HL-60 (cell line): ENCODE data around the gene GNAL.

ENCODE experiments used
- DNase-seq, 2 experiments: peaks; one replicate each; pipeline ENCODE4 v3.0.0-alpha.2; 2010 to 2020; ENCODE audit warnings: low read depth in 1 of 2, low spot score in 1 of 2
- H3K27ac ChIP-seq: fragments of 250-450 bp; sonication (Bioruptor Pico); replicated peaks from 2 replicates; pipeline ENCODE4 v1.5.1; 2020; ENCODE audit warnings: mild to moderate bottlenecking, moderate library complexity
- H3K27me3 ChIP-seq: fragments of 250-450 bp; sonication (Bioruptor Pico); 2 replicates; pipeline ENCODE4 v1.5.1; 2021; ENCODE audit warnings: mild to moderate bottlenecking, moderate library complexity; ENCODE audit not compliant: insufficient read depth, poor library complexity, severe bottlenecking
- H3K4me3 ChIP-seq: replicated peaks from 2 replicates; pipeline ENCODE4 v1.5.1; 2011; ENCODE audit warnings: mild to moderate bottlenecking, control low read depth, low read length; ENCODE audit not compliant: insufficient read depth
- CTCF ChIP-seq: IDR thresholded peaks from one replicate; pipeline ENCODE4 v1.5.1; 2011; ENCODE audit warnings: low read length, control low read depth, inconsistent platforms; ENCODE audit not compliant: insufficient read depth
- GABPA ChIP-seq: IDR thresholded peaks from 2 replicates; pipeline ENCODE4 v1.6.1; 2012; ENCODE audit warnings: low read depth
- POLR2AphosphoS5 ChIP-seq: IDR thresholded peaks from 2 replicates; pipeline ENCODE4 v1.6.1; 2012; ENCODE audit warnings: low read depth
- REST ChIP-seq: IDR thresholded peaks from 2 replicates; pipeline ENCODE4 v1.6.1; 2012; ENCODE audit warnings: low read depth; ENCODE audit not compliant: insufficient replicate concordance
- SPI1 ChIP-seq: IDR thresholded peaks from 2 replicates; pipeline ENCODE4 v1.6.1; 2012; ENCODE audit warnings: low read depth, mild to moderate bottlenecking, borderline replicate concordance

The GNAL gene

GRCh38 chr18:11826836-11827235 is 137.8 kb downstream of the GNAL start:
- TF ChIP-seq GABPA (no peak), CTCF (no peak), REST (no peak), POLR2AphosphoS5 (no peak), SPI1 (no peak)
- Histone ChIP-seq H3K27ac (no peak overlapping the region), H3K4me3 (no peak overlapping the region), H3K27me3 (no peaks in the 10 kb centered on the region)
- DNase-seq: no peak

- no peak for DNase-seq
- TF ChIP-seq POLR2AphosphoS5 (no peak), GABPA (no peak), SPI1 (no peak), REST (no peak)
- Histone ChIP-seq H3K27me3 (no peaks in the 10 kb centered on the region), H3K27ac (no peak overlapping the region), H3K4me3 (no peak overlapping the region)
Observed at GRCh38 chr18:11828786-11829432, 139.8 kb downstream of the GNAL start.

- Histone ChIP-seq H3K27ac (no peak overlapping the region), H3K4me3 (no peak overlapping the region), H3K27me3 (no peaks in the 10 kb centered on the region)
- TF ChIP-seq GABPA: no peak
- no peak for TF ChIP-seq POLR2AphosphoS5
- no peak for DNase-seq
Observed at GRCh38 chr18:11830585-11830984, 141.5 kb downstream of the GNAL start.

- no peak overlapping the region for H3K27ac ChIP-seq
- H3K4me3 ChIP-seq: no peak overlapping the region
- no peak for TF ChIP-seq POLR2AphosphoS5
- TF ChIP-seq SPI1: no peak
- no peak for TF ChIP-seq CTCF
- no peak for TF ChIP-seq REST
- TF ChIP-seq GABPA: no peak
- H3K27me3 ChIP-seq: no peaks in the 10 kb centered on the region
- no peak for DNase-seq
Observed at GRCh38 chr18:11831921-11832320, 142.9 kb downstream of the GNAL start.
